Esophagus muscularis mucosa (tissue), 4 donors: ENCODE results near the gene PSME1. TPM values are rescaled to one million over a fixed set of nuclear protein-coding genes. Genes with fewer than 3 reads are reported as not detected.

Source experiments
- DNase-seq: peaks from one replicate; pipeline ENCODE4 v3.0.0-alpha.2; 2017; ENCODE audit errors: extremely low spot score
- H3K27ac ChIP-seq, 4 donors: fragments of 200-600 bp; sonication (generic); replicated peaks in 1 of 4; 1 replicate in 3 of 4; 2 replicates in 1 of 4; pipeline ENCODE4 v1.5.1; 2016 to 2019; ENCODE audit warnings: mild to moderate bottlenecking in 1 of 4
- H3K27me3 ChIP-seq, 4 donors: fragments of 200-600 bp; sonication (generic); one replicate each; pipeline versions ENCODE4 v1.5.1 to v1.6.0; 2016 to 2019
- H3K36me3 ChIP-seq, 4 donors: fragments of 200-600 bp; sonication (generic); one replicate each; pipeline ENCODE4 v1.5.1; 2016 to 2019
- H3K4me1 ChIP-seq, 4 donors: fragments of 200-600 bp; sonication (generic); one replicate each; pipeline ENCODE4 v1.5.1; 2016 to 2019
- H3K4me3 ChIP-seq, 4 donors: fragments of 200-600 bp; sonication (generic); 1 replicate in 2 of 4; 2 replicates in 2 of 4; pipeline ENCODE4 v1.5.1; 2016 to 2019; ENCODE audit warnings: mild to moderate bottlenecking in 4 of 4, moderate library complexity in 1 of 4
- H3K9me3 ChIP-seq, 4 donors: fragments of 200-600 bp; sonication (generic); 1 replicate in 3 of 4; 2 replicates in 1 of 4; pipeline ENCODE4 v1.5.1; 2016 to 2019
- EP300 ChIP-seq: sonication (generic); formaldehyde crosslinking; IDR thresholded peaks from one replicate; pipeline ENCODE4 v1.6.1; 2017; ENCODE audit warnings: antibody characterized with exemption
- POLR2A ChIP-seq: fragments of 450-650 bp; IDR thresholded peaks from one replicate; pipeline ENCODE4 v1.6.1; 2017; ENCODE audit warnings: antibody characterized with exemption, moderate library complexity, mild to moderate bottlenecking, low read depth
- POLR2AphosphoS5 ChIP-seq, 2 donors: sonication (generic); formaldehyde crosslinking; IDR thresholded peaks; one replicate each; pipeline ENCODE4 v1.6.1; 2017; ENCODE audit warnings: antibody characterized with exemption in 2 of 2
- WGBS: methylation state at CpG from one replicate; pipeline ENCODE4 v1.1.5; 2018; 5-methylcytosine and 5-hydroxymethylcytosine counted together
- intact Hi-C: fragments of 100-400 bp; cut with DNase I; formaldehyde crosslinking; loops from one replicate; pipeline ENCODE4 v1.15.1; 2023
- total RNA-seq, 4 donors: library from RNA; depleted of rRNA; stranded (reverse); fragments of >200 nt; gene quantifications; one replicate each; pipeline versions ENCODE4 v1.1.0 to v1.2.1, GENCODE V29; 2016
- TF ChIP-seq, protein P1 (sequence below), 3 experiments: fragments of 200-600 bp in 2 of 3; fragments of 450-650 bp in 1 of 3; sonication (generic) in 2 of 3; IDR thresholded peaks; one replicate each; pipeline ENCODE4 v1.5.1; 2017 to 2019; ENCODE audit warnings: antibody characterized with exemption in 3 of 3, mild to moderate bottlenecking in 2 of 3, moderate library complexity in 1 of 3

Gene PSME1
- total RNA-seq, 4 donors from 2014 or later: 129 to 158 (median 143) TPM

- DNase-seq: no peak
- no peaks in the 10 kb centered on the region for H3K27me3 ChIP-seq
- TF ChIP-seq, protein P1, sequence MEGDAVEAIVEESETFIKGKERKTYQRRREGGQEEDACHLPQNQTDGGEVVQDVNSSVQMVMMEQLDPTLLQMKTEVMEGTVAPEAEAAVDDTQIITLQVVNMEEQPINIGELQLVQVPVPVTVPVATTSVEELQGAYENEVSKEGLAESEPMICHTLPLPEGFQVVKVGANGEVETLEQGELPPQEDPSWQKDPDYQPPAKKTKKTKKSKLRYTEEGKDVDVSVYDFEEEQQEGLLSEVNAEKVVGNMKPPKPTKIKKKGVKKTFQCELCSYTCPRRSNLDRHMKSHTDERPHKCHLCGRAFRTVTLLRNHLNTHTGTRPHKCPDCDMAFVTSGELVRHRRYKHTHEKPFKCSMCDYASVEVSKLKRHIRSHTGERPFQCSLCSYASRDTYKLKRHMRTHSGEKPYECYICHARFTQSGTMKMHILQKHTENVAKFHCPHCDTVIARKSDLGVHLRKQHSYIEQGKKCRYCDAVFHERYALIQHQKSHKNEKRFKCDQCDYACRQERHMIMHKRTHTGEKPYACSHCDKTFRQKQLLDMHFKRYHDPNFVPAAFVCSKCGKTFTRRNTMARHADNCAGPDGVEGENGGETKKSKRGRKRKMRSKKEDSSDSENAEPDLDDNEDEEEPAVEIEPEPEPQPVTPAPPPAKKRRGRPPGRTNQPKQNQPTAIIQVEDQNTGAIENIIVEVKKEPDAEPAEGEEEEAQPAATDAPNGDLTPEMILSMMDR (IDR thresholded peaks at IDR 0.05): no peak
- TF ChIP-seq POLR2AphosphoS5 (IDR thresholded peaks at IDR 0.05) (no peak), POLR2A (no peak), EP300 (no peak)
- peaks cover 20 to 23% (median 21%) of the 10 kb centered on the region in 4 donors for H3K4me1 ChIP-seq
- no peak overlapping the region for H3K27ac ChIP-seq
- peaks cover 27 to 56% (median 53%) of the 10 kb centered on the region in 4 donors for H3K36me3 ChIP-seq
- intact Hi-C loops: no loop called here
- no peaks in the 10 kb centered on the region for H3K9me3 ChIP-seq
- WGBS: 89% methylated on average over 3 of the region's 6 CpGs
- H3K4me3 ChIP-seq: no peak overlapping the region
Observed at GRCh38 chr14:24117179-24117578, 18.8 kb upstream of the PSME1 start.

GRCh38 chr14:24119691-24120090 is 16.3 kb upstream of the PSME1 start:
- Histone ChIP-seq H3K27me3 (no peaks in the 10 kb centered on the region), H3K4me3 (no peak overlapping the region), H3K36me3 (peaks cover 32 to 77% (median 75%) of the 10 kb centered on the region in 4 donors), H3K4me1 (peaks cover 14 to 18% (median 16%) of the 10 kb centered on the region in 4 donors), H3K27ac (no peak overlapping the region), H3K9me3 (no peaks in the 10 kb centered on the region)
- TF ChIP-seq EP300 (no peak), POLR2AphosphoS5 (IDR thresholded peaks at IDR 0.05) (no peak), POLR2A (no peak)
- TF ChIP-seq, protein P1 (IDR thresholded peaks at IDR 0.05): no peak
- intact Hi-C loops: no loop called here
- WGBS: over 99% methylated on average over 6 of the region's 6 CpGs
- DNase-seq: no peak

DNA sequence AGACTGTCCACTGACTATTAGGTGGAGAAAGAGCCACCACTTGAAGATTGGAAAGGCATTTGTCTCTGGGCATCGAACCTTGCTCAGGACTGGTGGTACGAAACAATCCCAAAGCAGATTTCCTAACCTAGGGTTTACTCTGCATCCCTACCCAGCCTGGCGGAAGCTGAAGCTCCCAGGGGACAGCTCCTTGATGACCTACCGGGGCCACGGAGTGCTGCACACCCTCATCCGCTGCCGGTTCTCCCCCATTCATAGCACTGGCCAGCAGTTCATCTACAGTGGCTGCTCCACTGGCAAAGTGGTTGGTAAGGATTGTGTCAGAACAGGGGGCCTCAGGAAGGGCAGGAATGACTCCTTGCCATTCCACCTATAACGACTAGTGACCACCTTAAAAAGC is 14.8 kb upstream of the PSME1 start:
- Histone ChIP-seq H3K9me3 (no peaks in the 10 kb centered on the region), H3K27me3 (no peaks in the 10 kb centered on the region), H3K27ac (no peak overlapping the region), H3K4me3 (no peak overlapping the region), H3K36me3 (peaks cover 32 to 78% (median 75%) of the 10 kb centered on the region in 4 donors), H3K4me1 (peaks cover 5 to 8% (median 7%) of the 10 kb centered on the region in 4 donors)
- no peak for TF ChIP-seq POLR2A
- no peak for TF ChIP-seq EP300
- TF ChIP-seq, protein P1 (IDR thresholded peaks at IDR 0.05): no peak
- no peak for TF ChIP-seq POLR2AphosphoS5 (IDR thresholded peaks at IDR 0.05)
- DNase-seq: no peak
- over 99% methylated on average over 8 of the region's 8 CpGs for whole genome bisulfite sequencing
- intact Hi-C loops: no loop called here

GRCh38 chr14:24122416-24122815 is 13.6 kb upstream of the PSME1 start:
- no peaks in the 10 kb centered on the region for H3K27me3 ChIP-seq
- no peak for DNase-seq
- no peak overlapping the region for H3K4me3 ChIP-seq
- TF ChIP-seq, protein P1 (IDR thresholded peaks at IDR 0.05): no peak
- no peak for TF ChIP-seq EP300
- no peak for TF ChIP-seq POLR2A
- TF ChIP-seq POLR2AphosphoS5 (IDR thresholded peaks at IDR 0.05): no peak
- intact Hi-C loops: no loop called here
- H3K27ac ChIP-seq: no peak overlapping the region
- H3K4me1 ChIP-seq: no peaks in the 10 kb centered on the region
- H3K9me3 ChIP-seq: no peaks in the 10 kb centered on the region
- H3K36me3 ChIP-seq: peaks cover 32 to 74% (median 67%) of the 10 kb centered on the region in 4 donors
- 98% methylated on average over 4 of the region's 4 CpGs for WGBS

DNA sequence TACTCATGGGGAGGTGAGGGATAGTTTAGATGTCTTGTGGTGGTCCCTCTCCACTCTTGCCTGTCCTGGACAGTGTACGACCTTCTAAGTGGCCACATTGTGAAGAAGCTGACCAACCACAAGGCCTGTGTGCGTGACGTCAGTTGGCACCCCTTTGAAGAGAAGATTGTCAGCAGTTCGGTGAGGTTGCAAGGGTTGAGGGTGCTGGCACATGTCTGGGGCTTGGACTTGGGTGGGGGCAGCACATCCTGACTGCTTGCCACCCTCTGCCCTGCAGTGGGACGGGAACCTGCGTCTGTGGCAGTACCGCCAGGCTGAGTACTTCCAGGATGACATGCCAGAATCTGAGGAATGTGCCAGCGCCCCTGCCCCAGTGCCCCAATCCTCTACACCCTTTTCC is 13.1 kb upstream of the PSME1 start:
- H3K27me3 ChIP-seq: no peaks in the 10 kb centered on the region
- WGBS: 100% methylated on average over 1 of the region's 8 CpGs
- DNase-seq: no peak
- H3K4me3 ChIP-seq: no peak overlapping the region
- no peak for TF ChIP-seq EP300
- no peaks in the 10 kb centered on the region for H3K9me3 ChIP-seq
- no peaks in the 10 kb centered on the region for H3K4me1 ChIP-seq
- H3K27ac ChIP-seq: no peak overlapping the region
- intact Hi-C loops: no loop called here
- H3K36me3 ChIP-seq: peaks cover 30 to 69% (median 62%) of the 10 kb centered on the region in 4 donors
